ENCODE data around the gene GAB2.

GAB2 gene

GRCh38 chr11:78428773-78429172 is 11.2 kb upstream of the GAB2 start:
- FAIRE-seq: no peak
- no peak for DNase-seq (ENCODE audit: extremely low spot score, insufficient read length, low read depth)

DNA sequence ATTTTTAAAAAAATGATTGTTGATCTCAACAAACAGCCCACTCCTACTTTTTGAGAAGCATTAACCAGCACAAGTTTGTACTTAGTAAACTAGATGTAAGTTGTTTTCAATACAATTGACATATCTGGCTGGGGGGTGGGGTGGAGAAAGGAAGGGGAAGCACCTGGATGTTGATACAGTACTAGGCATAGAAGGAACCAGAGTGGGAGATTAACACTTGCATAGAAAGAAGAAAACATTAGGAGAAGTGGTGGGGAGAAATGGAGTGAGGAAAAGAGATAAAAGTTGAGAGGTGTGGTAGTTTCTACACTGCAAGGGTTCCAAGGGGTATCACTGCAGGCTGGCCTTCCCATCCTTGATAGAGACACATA is 10.6 kb upstream of the GAB2 start:
- FAIRE-seq: no peak
- DNase-seq (ENCODE audit: extremely low spot score, insufficient read length, low read depth): no peak

- FAIRE-seq: peak; percentile 55
- no peak for DNase-seq (ENCODE audit: extremely low spot score, insufficient read length, low read depth)
Observed at GRCh38 chr11:78427615-78428265, 10.1 kb upstream of the GAB2 start.

DNA sequence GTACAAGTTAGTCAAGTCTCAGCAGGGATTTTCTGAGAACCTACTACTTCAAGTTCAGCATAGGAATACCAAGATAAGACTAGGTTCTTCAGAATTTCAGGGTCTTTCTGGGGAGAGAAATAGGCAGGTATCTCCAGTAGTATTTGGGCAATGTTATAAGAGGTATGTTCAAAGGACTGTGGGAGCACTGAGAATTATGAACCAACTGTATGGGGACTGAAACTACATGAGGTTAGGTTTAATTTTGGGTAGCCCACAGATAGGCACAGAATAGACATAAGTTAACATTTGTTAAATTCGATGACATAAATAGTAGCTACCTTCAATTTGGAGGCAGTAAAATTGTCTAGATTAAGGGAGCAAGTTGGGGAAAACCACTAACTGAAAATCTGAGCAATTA is 9.2 kb upstream of the GAB2 start:
- no peak for DNase-seq (ENCODE audit: extremely low spot score, insufficient read length, low read depth)
- FAIRE-seq: no peak

- DNase-seq (ENCODE audit: extremely low spot score, insufficient read length, low read depth): no peak
- FAIRE-seq: no peak
Observed at GRCh38 chr11:78425399-78426070, 7.9 kb upstream of the GAB2 start.

DNA sequence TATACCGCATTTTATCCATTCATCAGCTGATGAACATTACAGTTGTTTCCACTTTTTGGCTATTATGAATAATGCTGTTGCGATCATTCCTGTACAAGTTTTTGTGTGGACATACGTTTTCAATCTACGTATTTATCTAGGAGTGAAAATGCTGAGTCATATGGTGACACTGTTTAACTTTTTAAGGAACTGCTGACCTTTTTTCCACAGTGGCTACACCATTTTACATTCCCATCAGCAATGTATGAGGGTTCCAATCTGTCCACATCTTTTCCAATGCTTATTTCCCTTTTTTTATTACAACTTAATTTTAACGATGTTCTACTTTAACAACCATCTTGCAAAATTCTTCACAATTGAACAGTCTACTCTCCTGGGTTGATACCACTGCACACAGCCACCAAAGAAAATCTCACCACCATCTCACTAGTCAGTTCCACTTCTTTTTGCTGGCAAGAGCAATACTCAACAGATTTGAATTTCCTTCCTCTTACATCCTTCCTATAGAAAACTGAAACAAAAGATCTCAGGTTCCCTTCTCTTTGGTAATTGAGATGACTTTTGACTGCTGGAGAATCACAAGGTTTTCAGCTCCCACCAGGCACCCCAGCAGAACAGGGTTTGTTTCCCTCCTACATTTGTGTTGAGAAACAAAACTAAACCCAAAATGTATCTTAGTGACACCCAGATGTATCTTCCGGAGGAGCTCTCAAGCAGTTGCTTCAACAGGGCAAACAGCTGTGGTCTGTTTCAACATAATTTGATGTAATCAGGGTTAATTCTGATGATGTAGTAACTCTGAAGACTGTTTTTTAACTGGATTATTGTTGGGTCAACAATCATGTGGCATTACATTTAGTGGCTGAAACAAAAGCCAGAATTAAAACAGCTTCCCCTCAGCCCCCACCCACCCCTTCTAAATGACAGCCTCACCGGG is 7.0 kb upstream of the GAB2 start:
- DNase-seq (ENCODE audit: extremely low spot score, insufficient read length, low read depth): no peak
- FAIRE-seq: peak; percentile 71

DNA sequence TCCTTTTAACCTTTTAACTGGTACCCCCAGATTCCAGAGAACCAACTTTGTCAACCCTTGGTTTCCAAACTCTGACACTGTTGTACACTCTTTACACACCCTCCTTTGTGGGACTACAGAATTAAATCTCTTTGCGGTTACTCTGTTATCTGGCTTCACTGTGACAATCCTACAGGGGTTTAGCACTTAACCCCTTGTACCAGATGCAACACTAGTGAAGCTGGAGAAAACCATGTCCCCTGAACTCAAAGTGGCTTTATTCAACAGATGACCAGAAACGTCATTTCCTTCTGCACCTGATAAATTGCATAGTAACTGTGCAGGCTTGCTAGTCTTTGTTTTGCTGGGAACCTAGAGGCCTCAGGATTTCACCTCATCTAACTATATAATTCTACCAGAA is 5.6 kb upstream of the GAB2 start:
- no peak for DNase-seq (ENCODE audit: extremely low spot score, insufficient read length, low read depth)
- no peak for FAIRE-seq

- no peak for DNase-seq (ENCODE audit: extremely low spot score, insufficient read length, low read depth)
- FAIRE-seq: no peak
Observed at GRCh38 chr11:78420796-78421209, 3.2 kb upstream of the GAB2 start.

GRCh38 chr11:78420255-78420764 is 2.7 kb upstream of the GAB2 start:
- DNase-seq (ENCODE audit: extremely low spot score, insufficient read length, low read depth) (no peak), FAIRE-seq (no peak)

GRCh38 chr11:78419327-78419726 is 1.7 kb upstream of the GAB2 start:
- FAIRE-seq: no peak
- DNase-seq (ENCODE audit: extremely low spot score, insufficient read length, low read depth): no peak

DNA sequence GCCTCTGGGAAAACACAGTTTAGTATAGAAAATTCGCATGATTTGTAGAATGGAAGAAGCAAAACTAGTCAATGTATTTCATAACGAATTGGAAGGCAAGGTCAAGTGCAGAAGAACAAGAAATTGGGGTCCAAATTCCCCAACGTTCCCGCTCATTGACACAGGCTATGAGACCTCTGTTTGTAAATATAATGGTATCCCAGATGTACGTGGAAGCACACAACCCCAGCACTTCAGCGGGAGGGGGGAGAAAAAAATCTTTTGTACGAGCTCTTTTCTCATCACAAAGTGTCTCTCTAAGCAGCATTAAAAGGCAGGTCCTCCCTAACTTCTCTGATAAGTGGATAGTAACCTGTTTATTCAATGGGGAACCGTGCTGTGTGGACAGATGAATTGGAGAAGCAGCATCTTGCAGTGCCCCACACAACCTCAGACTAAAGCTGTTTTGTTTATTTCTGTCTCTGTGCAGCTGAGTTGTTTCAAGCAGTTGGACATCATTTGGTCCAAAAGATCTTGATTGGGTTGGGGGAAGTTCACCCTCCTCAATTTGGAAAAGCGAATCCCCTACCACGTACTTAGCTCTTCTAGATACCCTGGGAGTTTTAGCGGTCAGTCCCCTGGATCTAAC is 1.1 kb upstream of the GAB2 start:
- DNase-seq (ENCODE audit: extremely low spot score, insufficient read length, low read depth): no peak
- no peak for FAIRE-seq

DNA sequence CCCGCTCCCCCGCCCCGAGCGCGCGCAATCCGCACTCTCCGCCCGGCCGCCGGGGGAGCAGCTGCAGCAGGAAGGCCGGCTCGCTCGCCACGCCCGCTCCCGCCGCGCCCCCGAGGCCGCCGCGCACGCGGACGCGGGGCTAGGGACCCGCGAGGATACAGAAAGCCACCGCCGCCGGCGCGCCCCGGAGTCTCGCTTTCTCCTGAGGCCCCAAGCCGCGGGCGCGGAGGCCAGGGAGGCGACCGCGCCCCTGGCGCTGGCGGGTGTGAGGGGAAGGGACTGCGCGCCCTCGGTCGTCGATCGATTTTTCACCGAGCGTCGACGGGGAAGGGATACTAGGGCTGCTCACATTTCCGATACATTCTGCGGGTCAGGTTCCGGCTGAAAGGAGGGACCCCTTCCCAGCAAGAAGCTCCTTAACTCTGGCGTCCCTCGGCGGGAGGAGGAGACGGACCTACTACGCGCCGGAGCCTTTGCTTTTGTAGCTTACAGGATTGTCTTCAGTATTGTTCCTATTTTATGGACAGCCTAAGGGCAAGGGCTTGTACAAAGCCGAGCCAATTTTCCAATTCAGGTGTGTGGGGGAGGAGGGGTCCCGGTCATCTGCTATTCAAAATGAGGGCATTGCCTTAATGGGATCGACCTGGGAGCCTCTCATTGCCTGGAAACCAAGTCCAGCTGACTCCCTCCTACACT is 416 bp upstream of the GAB2 start:
- DNase-seq (ENCODE audit: extremely low spot score, insufficient read length, low read depth): peak; percentile 51
- no peak for FAIRE-seq

DNA sequence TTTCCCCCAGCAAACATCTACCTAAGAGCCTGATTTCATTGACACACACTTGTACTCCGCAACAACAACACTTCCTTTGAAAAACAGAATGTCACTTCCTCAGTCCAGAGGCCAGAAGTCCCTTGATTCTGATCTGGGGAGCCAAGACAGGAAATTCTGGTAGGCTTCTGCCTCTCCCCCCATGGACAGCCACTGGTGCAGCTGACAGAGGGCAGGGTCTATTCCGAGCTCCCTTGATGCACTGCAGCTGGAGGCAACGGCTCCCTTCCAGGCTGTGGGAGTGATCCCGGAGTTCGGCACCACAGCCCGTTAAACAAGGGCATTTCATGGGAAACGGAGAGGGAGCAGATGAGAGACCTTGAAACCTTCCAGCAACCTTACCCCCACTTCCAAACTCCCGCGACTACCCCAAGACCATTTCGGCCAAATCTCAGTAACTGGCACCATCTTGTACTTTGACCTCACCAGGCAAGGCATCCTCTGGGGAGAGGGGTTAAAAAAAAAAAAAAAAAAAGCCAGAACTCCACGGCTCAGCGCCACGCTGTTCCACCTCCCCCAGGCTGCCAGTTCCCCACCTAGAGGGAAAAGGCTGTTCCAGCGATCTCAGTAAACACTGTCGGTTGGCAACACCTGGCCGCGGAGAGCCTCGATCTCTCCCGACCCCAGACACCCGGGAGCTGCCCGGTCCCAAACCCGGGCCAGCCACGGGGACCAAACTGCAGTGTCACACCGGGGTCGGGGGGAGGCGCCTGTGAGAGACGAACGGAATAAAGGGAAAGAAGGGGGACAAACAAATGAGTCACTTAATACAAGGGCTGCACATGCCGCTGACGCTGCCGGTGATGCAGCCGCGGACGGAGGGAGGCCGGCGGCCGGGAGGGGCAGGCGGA is 1.1 kb downstream of the GAB2 start:
- no peak for FAIRE-seq

GRCh38 chr11:78415338-78415737 is 2.3 kb downstream of the GAB2 start:
- FAIRE-seq (no peak), DNase-seq (ENCODE audit: extremely low spot score, insufficient read length, low read depth) (no peak)

More for the DNA sequence above, 1.1 kb downstream of the GAB2 start:
- DNase-seq (ENCODE audit: extremely low spot score, insufficient read length, low read depth): no peak

DNA sequence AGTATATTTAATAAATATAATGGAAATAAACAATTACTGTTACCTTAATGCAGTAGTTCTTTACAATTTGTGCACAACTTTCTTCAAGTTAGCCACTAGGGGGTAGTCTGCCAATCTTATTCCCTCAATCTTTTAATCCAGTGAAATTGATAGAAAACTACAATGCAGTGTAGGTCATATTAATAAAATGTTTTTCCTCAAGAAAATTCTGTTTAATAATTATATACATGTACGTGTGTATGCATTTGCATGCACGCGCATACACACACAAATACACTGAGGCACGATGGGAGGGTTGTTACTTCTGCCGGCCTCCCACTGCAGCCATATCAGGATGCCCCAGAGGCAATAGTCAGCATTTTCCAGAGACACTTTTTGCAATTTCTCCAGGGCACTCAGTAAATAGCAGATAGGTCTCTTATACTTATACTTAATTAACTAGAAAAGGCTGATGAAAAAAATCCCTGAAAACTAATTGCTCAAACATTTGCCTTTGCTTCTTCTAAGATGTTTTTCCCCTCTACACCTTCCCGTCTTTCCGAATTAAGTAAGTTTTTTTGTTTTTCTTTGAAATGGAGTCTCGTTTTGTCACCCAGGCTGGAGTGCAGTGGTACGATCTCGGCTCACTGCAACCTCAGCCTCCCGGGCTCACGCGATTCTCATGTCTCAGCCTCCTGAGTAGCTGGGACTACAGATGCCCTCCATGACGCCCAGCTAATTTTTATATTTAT is 3.1 kb downstream of the GAB2 start:
- FAIRE-seq (no peak), DNase-seq (ENCODE audit: extremely low spot score, insufficient read length, low read depth) (no peak)

GRCh38 chr11:78408619-78409018 is 9.0 kb downstream of the GAB2 start:
- DNase-seq (ENCODE audit: extremely low spot score, insufficient read length, low read depth) (no peak), FAIRE-seq (no peak)

GRCh38 chr11:78406568-78407196 is 10.9 kb downstream of the GAB2 start:
- no peak for FAIRE-seq

DNA sequence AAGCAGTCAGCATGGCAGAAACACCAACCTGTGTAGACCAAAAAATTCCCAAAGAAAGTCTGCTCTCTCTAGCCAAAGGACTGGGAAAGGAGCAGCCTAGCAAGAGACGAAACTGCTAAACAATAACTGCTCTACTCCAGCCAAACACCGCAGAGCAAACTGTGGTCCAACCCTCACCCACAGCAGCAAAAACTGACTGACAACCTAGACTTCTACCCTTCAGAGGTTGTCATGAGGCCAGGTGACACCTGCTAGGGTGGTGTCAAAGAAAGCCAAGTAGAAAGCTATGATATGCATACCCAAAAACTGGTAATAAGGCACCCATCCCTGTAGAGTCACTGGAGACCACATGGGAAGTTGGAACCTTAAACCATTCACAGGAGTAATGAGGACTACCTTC is 11.8 kb downstream of the GAB2 start:
- DNase-seq (ENCODE audit: extremely low spot score, insufficient read length, low read depth) (no peak), FAIRE-seq (no peak)

More at GRCh38 chr11:78406568-78407196, 10.9 kb downstream of the GAB2 start:
- no peak for DNase-seq (ENCODE audit: extremely low spot score, insufficient read length, low read depth)
